Measurements from ENCODE around the gene ASCC1.

DNA sequence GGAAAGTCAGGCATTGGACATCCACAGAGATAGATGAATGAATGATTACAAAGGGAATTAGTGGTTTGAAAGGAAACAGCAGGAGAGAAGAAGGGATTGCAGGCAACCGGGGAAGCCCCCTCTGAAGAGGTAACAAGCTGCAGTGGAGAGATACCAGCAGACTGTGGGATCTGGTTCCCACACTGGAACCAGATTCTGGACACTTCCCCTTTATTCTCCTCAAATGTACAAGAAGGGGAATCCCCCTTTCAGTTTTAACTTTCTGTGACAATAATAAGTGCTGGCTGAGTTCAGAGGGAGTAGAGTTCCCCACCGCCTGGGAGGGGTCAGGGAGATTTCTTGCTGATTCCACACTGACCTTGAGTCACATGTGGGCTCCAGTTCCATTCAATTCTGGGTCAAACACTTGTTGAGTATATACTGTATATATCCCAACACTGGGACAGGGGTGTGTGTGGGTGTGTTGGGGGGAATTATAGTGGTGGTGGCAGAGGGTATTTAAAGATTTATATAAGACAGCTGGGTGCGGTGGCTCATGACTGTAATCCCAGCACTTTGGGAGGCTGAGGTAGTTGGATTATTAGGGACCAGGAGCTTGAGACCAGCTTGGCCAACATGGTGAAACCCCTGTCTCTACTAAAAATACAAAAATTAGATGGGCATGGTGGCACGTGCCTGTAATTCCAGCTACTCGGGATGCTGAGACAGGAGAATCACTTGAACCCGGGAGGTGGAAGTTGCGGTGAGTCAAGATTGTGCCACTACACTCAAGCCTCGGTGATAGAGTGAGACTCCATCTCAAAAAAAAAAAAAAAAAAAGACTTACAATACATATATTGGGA is 41.2 kb upstream of the ASCC1 start:
- TF ChIP-seq POLR2A (IDR thresholded peaks at IDR 0.05; ENCODE audit: low read depth, low read length) = no peak
- TF ChIP-seq SPI1 (IDR thresholded peaks at IDR 0.05; ENCODE audit: low read depth, low read length) = peak; percentile 98
- no peak for TF ChIP-seq TAF1 (IDR thresholded peaks at IDR 0.05; ENCODE audit: low read depth, low read length)

Data from GM12891 (cell line).